Stimulated activated CD4-positive, alpha-beta T cell treated with anti-CD3 and anti-CD28 coated beads, Interleukin-4, amount 100 ng/mL, for 4 hours (primary cell): ENCODE results near the gene MCUB.

Source experiments
- DNase-seq, 2 experiments: peaks; one replicate each; pipeline ENCODE4 v3.0.0-alpha.2; 2020

MCUB gene

DNA sequence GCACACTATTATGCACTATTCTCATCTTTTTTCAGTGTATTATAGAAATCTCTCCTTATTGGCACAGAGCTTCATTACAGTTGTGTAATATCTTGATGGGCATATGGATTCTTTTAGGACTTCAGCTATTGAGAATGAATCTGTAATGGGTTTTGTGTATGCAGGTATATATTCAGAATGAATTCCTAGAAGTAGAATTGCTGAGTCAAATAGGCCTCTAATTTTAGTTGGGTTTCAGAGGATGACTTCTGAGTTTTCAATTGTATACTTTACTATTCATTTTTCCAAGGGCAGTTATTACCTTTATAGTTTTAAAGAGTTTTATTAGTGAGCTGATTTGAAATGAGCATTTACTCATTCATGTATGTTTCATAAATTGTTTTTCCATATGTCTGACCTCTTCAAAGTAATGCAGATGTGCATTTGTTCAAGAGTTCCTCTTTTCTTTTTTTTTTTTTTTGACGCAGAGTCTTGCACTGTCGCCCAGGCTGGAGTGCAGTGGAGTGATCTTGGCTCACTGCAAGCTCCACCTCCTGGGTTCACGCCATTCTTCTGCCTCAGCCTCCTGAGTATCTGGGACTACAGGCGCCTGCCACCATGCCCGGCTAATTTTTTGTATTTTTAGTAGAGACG, 123.7 kb downstream of the MCUB start:
- DNase-seq, result no peak

GRCh38 chr4:109684727-109685126, 124.7 kb downstream of the MCUB start:
- no peak for DNase-seq

- DNase-seq, result no peak
These were observed 130.8 kb downstream of the MCUB start for GRCh38 chr4:109690690-109691410.

DNA sequence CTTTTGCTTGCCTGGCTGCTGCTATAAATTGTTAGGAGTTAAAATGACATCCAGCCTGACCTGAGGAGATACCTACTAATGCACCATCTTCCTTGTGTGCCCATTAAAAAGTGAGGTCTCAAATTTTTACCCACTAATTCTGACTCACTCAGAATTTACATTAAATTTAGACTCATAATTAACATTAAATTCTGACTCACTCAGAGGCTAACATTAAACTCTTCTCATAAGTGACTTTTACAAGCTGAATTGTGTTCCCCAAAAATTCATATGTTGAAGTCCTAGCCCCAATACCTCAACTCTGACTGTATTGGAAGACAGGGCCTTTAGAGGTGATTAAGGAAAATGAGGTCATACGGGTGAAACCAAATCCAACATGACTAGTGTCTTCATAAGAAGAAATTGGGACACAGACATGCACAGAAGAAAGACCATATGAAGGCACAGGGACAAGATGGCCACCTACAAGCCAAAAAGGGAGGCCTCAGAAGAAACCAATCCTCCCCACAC, 131.4 kb downstream of the MCUB start:
- DNase-seq, result no peak

DNA sequence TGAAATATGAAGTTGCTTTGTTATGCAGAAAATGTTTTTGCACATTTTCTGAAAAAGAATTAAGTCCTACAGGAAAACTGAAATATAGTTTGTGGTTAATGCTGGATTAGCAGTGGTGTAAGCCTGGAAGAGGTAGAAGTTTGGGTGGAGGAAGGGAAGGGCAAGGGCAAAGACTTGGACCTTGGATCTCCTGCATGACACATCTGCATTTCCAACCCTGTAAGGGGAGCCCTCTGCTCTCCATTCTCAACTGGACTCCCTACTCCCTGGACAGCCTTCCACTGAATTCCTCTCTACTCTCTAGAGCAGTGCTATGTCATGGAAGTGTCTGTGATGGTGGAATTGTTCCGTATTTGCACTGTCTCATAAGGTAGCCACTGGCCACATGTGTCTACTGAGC, 138.6 kb downstream of the MCUB start:
- DNase-seq, result no peak

DNA sequence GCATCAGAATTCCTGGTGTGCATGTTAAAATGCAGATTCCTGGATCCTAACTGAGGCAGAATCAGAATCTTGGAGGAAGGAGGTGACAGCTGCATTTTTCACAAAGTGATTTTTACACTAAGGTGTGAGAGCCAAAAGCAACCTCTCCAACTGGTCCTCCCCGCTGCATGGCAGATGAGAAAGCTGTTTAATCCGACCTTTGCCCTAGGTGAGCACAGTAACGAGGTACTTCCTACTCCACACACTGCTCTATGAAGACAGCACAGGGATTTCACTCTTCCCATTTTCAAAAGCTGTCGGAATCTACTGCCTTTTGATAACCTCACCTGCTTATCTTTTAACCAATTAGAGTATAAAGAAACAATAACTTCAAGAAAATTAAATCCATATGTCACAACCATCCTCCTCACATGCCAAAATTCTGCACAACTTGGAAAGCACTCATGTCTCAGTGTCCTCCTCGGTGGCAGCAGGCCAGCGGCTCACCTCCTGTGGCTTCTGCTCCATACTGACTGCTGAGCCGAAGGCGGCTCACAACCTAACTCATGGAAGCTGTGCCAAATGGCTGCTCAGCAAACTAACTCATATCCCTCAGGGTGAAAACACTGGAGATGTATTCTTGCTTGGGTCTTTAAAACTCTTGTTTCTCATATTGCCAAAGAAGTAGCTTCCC, 139.6 kb downstream of the MCUB start:
- DNase-seq, result no peak

DNA sequence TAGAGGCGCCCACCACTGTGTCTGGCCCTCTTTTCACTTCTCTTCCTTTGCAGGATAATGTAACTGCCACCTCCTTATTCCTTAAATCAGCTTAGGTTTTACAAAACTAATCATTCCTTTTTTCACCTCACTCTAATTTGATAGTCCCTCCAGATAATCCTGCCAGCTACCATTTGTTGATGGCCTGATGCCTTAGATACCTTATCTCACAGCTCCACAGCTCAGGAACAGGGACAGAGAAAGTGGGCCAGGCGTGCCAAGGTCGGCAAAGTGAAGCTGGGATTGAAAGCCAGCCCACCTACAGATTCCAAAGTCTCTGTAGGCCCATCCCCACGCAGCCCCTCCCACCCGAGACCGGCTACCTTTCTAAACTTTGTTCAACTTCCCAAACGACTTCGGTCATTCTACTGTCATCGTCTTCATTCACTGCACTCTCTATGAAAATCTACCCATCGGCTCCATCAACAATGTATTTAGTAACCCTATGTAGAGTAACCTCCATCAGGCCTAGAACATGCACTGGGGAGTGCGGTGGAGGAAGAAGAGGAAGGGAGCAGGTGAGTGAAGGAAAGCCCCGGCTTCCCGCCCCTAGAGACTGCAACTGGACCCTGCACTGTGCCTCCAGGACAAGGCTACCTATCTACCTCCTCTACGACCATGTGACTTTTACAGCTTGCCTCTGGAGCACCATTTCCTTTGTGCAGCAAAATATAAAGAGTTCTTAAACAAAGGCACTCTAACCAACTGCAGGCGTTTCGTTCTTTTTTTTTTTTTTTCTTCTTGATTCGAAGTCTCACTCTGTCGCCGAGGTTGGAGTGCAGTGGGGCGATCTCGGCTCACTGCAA, 141.7 kb downstream of the MCUB start:
- no peak for DNase-seq

DNA sequence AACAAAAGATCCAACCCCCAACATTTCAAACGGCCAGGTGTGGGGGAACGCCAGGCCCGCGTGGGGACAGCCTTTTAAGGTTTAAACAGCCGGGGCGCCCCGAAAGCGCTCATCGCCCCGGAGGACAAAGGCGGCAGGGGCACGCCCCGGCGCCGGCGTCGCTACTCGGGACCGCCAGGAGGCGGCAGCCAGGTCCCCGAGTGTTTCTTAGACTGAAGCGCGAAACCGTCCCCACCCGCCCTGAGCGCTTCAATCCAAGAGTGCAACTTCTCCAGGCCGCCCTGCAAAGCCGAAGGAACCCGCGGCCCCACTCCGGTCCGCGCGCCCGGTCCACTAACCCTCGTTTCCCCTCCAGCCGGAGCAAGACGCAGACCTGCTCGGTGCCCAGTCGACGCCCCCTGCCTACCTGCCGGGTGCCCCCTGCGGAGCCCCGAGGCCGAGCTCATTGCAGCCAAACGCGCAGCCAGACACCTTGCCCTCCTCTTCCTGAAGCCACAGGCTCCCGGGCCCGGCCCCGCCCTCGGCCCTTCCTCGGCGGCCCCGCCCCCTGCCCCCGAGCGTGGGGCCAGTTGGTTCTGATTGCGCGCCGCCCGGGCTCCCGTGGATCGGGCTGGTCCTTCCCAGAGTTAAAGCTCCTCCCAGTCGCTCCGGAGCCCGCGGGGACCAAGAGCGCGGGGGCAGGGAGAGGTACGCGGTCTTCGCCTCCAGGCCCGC, 143.1 kb downstream of the MCUB start, which contains the start of gene CASP6:
Gene CASP6, minus strand, starts transcription at position 496 of the 714 bp plus-strand sequence. Its CDS starts 50 bp downstream, at position 446.
- DNase-seq, result peak; percentile 65 to 66

GRCh38 chr4:109703664-109704361, 143.8 kb downstream of the MCUB start:
- no peak for DNase-seq

- DNase-seq, result no peak
These were observed 148.4 kb downstream of the MCUB start for GRCh38 chr4:109708435-109708834.

DNA sequence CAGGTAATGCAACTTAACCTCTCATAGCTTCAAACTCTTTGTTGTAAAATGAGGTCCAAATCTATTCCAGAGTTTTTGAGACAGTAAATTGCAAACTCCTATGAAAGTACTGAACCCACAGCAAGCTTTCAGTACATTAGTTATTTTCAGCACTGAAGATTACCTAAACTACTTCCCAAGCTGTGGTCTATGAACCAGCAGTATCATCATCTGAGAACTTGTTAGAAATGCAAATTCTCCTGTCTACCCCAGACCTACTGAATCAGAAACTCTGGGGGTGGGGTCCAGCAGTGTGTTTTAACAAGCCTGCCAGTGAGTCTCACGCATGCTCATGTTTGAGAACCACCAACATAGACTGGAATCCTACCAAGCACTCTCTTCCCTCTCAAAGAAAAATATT, 148.9 kb downstream of the MCUB start:
- no peak for DNase-seq

- no peak for DNase-seq
These were observed 153.5 kb downstream of the MCUB start for GRCh38 chr4:109713500-109713899.

- DNase-seq, result no peak
These were observed 158.7 kb downstream of the MCUB start for GRCh38 chr4:109718759-109719158.

DNA sequence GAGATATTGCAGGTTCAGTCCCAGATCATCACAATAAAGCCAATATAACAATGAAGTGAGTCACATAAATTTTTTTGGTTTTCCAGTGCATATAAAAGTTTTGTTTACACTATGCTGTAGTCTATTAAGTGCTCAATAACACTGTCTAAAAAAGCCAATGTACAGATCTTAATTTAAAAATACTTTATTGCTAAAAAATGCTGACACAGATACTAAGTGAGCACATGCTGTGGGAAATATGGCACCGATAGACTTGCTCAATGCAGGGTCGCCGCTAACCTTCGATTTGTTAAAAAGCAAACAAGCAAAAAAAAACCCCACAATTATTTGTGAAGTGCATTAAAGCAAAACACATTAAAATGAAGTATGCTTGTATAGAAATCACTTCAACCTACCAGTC, 159.6 kb downstream of the MCUB start:
- no peak for DNase-seq

DNA sequence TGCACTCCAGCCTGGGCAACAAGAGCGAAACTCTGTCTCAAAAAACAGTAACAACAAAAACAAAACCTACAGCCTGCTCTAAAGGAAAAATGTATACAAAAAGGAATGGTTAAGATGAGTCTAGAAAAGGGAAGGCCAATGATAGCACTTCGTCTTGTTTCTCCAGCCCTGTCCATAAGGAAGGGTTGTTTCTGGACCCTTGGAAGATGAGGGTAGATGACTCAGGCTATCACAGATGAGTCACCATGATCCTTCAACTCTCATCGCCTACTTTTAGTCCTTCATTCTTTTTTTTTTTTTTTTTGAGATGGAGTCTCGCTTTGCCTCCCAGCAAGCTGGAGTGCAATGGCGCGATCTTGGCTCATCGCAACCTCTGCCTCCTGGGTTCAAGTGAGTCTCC, 161.0 kb downstream of the MCUB start:
- no peak for DNase-seq

GRCh38 chr4:109722357-109722756, 162.3 kb downstream of the MCUB start:
- no peak for DNase-seq

DNA sequence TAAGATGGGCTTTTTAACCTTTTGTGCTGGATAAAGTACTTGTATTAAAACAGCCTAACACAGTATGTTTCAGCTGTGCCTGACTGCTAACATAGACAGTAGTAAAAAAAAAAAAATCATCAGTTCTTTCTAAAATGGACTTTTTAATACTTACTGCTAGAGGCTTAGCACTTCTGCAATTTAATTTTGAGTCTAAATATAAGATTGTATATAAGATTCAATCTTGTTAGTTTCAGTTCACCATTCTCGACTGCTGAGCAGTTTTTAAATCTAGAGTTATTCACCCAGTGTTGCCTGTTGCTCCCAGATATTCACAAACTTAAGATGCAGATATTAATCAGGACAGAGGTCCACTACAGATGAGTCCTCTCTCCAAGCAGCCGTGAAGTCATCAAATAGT, 163.1 kb downstream of the MCUB start:
- no peak for DNase-seq

- no peak for DNase-seq
These were observed 168.3 kb downstream of the MCUB start for GRCh38 chr4:109728385-109728784.

GRCh38 chr4:109729117-109729717, 169.2 kb downstream of the MCUB start:
- DNase-seq, result peak in 1 of 2 experiments; percentile 55

GRCh38 chr4:109729718-109730618, 169.9 kb downstream of the MCUB start, which contains the start of gene PLA2G12A:
PLA2G12A (minus strand) TSS chr4:109730070; CDS start chr4:109729809, 261 bp downstream.
- DNase-seq, result peak; percentile 72 to 76
